ENCODE data around the gene TRPM3. TPM values are rescaled to one million over a fixed set of nuclear protein-coding genes. Genes with fewer than 3 reads are reported as not detected.

TRPM3 gene
- total RNA-seq, 1 experiment from 2014 or later, result not detected

- Histone ChIP-seq H3K27me3 (replicated peaks; ENCODE audit: control insufficient read depth, insufficient read depth, low read length) (no peaks in the 10 kb centered on the region), H3K4me1 (no peaks in the 10 kb centered on the region), H3K9me3 (no peaks in the 10 kb centered on the region), H3K36me3 (ENCODE audit: control insufficient read depth, insufficient read depth, low read length) (no peaks in the 10 kb centered on the region), H3K4me3 (ENCODE audit: low read depth, low read length) (no peak overlapping the region)
- TF ChIP-seq CTCF (IDR thresholded peaks at IDR 0.05; ENCODE audit: insufficient read depth in 1 of 2, low read depth in 1 of 2, low read length in 1 of 2, severe bottlenecking in 1 of 2, unreplicated experiment in 1 of 2), result no peak
- Mint-ChIP-seq H3K9me3 (ENCODE audit: unreplicated experiment) (no peaks in the 10 kb centered on the region), H3K27me3 (ENCODE audit: insufficient read depth, unreplicated experiment) (no peaks in the 10 kb centered on the region), H3K36me3 (ENCODE audit: insufficient read depth, unreplicated experiment) (no peaks in the 10 kb centered on the region), H3K27ac (ENCODE audit: unreplicated experiment) (no peak overlapping the region), H3K4me1 (ENCODE audit: low read depth, unreplicated experiment) (no peaks in the 10 kb centered on the region), H3K4me3 (ENCODE audit: unreplicated experiment) (no peak overlapping the region)
- no peak for DNase-seq
- no TSS peak for BruUV-seq (replicated peaks)
- CTCF ChIA-PET, result no interaction called here
- intact Hi-C loops (cut with micrococcal nuclease; ENCODE audit: unreplicated experiment), result no loop called here
- POLR2A ChIA-PET, result no interaction called here
These were observed 443.3 kb downstream of the TRPM3 start for GRCh38 chr9:70678153-70678552.

- H3K27me3 ChIP-seq (replicated peaks; ENCODE audit: control insufficient read depth, insufficient read depth, low read length), result no peaks in the 10 kb centered on the region
- no peak overlapping the region for H3K4me3 Mint-ChIP-seq (ENCODE audit: unreplicated experiment)
- intact Hi-C loops (cut with micrococcal nuclease; ENCODE audit: unreplicated experiment), result no loop called here
- no peaks in the 10 kb centered on the region for H3K4me1 Mint-ChIP-seq (ENCODE audit: low read depth, unreplicated experiment)
- no peaks in the 10 kb centered on the region for H3K9me3 ChIP-seq
- H3K4me1 ChIP-seq, result no peaks in the 10 kb centered on the region
- no peak overlapping the region for H3K27ac Mint-ChIP-seq (ENCODE audit: unreplicated experiment)
- H3K36me3 ChIP-seq (ENCODE audit: control insufficient read depth, insufficient read depth, low read length), result no peaks in the 10 kb centered on the region
- no peaks in the 10 kb centered on the region for H3K27me3 Mint-ChIP-seq (ENCODE audit: insufficient read depth, unreplicated experiment)
- H3K4me3 ChIP-seq (ENCODE audit: low read depth, low read length), result no peak overlapping the region
- no peak for TF ChIP-seq CTCF (IDR thresholded peaks at IDR 0.05; ENCODE audit: insufficient read depth in 1 of 2, low read depth in 1 of 2, low read length in 1 of 2, severe bottlenecking in 1 of 2, unreplicated experiment in 1 of 2)
- H3K36me3 Mint-ChIP-seq (ENCODE audit: insufficient read depth, unreplicated experiment), result no peaks in the 10 kb centered on the region
- no peak for DNase-seq
- H3K9me3 Mint-ChIP-seq (ENCODE audit: unreplicated experiment), result no peaks in the 10 kb centered on the region
- ChIA-PET POLR2A (no interaction called here), CTCF (no interaction called here)
- BruUV-seq (replicated peaks), result no TSS peak
These were observed 444.2 kb downstream of the TRPM3 start for GRCh38 chr9:70677055-70677735.

GRCh38 chr9:70675868-70676370 is 445.5 kb downstream of the TRPM3 start:
- Histone ChIP-seq H3K4me1 (no peaks in the 10 kb centered on the region), H3K4me3 (ENCODE audit: low read depth, low read length) (no peak overlapping the region), H3K27me3 (replicated peaks; ENCODE audit: control insufficient read depth, insufficient read depth, low read length) (no peaks in the 10 kb centered on the region), H3K9me3 (no peaks in the 10 kb centered on the region), H3K36me3 (ENCODE audit: control insufficient read depth, insufficient read depth, low read length) (no peaks in the 10 kb centered on the region)
- Mint-ChIP-seq H3K9me3 (ENCODE audit: unreplicated experiment) (no peaks in the 10 kb centered on the region), H3K4me1 (ENCODE audit: low read depth, unreplicated experiment) (no peaks in the 10 kb centered on the region), H3K36me3 (ENCODE audit: insufficient read depth, unreplicated experiment) (no peaks in the 10 kb centered on the region), H3K4me3 (ENCODE audit: unreplicated experiment) (no peak overlapping the region), H3K27ac (ENCODE audit: unreplicated experiment) (no peak overlapping the region), H3K27me3 (ENCODE audit: insufficient read depth, unreplicated experiment) (no peaks in the 10 kb centered on the region)
- no TSS peak for BruUV-seq (replicated peaks)
- TF ChIP-seq CTCF (IDR thresholded peaks at IDR 0.05; ENCODE audit: insufficient read depth in 1 of 2, low read depth in 1 of 2, low read length in 1 of 2, severe bottlenecking in 1 of 2, unreplicated experiment in 1 of 2), result no peak
- DNase-seq, result no peak
- POLR2A ChIA-PET, result no interaction called here
- CTCF ChIA-PET, result no interaction called here
- intact Hi-C loops (cut with micrococcal nuclease; ENCODE audit: unreplicated experiment), result no loop called here
